ENCODE data around the gene POFUT2.
A peak's percentile ranks its signal among the peaks of the same experiment; 100 is the strongest.
"Not testable (repeated sequence)": the region's sequence is repeated elsewhere in the genome, so short reads cannot be mapped to it uniquely, and the experiment has no call there.

The POFUT2 gene

GRCh38 chr21:45309069-45309986 is 21.6 kb upstream of the POFUT2 start:
- DNase-seq = no peak

DNA sequence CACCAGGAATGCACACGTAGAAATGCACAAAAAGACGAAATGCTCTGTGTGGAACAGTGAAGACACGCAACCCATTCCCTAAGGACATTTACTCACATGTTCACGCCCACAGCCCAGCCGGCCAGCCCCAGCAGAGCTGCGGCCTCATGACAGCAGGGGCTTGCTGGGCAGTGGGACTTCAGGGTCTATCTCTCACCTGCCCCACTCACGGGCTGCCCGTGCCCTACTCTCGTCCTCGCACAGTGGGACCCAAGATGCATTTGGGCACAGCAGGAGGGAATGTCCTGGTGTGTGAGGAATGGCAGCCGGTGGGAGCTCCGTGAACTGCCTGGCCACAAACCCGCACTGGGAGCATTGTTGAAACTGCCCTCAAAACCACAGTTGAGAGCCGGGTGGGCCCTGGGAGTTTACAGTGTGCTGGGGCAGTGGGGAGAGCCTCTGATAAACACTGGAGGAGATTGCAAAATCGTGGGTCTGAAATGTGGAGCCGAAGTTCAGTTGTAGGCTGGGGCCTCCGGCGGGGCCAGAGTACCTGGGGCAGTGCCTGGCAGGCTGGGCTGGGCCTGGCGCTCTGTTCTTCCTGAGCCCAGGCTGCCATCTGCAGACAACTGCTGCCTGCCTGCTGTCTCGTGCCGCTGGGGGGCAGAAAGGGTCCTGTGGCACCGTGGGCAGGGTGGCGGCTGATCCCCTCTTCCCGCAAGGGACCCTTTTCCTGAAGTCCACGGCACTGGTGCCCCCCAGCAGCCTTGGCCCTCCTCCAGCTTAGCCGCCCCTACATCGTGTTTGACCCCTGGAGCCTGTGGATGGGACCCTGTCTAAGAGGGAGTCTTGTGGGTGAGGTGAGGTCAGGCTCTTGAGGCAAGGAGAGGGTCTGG is 20.7 kb upstream of the POFUT2 start:
- no peak for DNase-seq

- DNase-seq = not testable (repeated sequence)
Measured at GRCh38 chr21:45307597-45308158, 20.0 kb upstream of the POFUT2 start.

DNA sequence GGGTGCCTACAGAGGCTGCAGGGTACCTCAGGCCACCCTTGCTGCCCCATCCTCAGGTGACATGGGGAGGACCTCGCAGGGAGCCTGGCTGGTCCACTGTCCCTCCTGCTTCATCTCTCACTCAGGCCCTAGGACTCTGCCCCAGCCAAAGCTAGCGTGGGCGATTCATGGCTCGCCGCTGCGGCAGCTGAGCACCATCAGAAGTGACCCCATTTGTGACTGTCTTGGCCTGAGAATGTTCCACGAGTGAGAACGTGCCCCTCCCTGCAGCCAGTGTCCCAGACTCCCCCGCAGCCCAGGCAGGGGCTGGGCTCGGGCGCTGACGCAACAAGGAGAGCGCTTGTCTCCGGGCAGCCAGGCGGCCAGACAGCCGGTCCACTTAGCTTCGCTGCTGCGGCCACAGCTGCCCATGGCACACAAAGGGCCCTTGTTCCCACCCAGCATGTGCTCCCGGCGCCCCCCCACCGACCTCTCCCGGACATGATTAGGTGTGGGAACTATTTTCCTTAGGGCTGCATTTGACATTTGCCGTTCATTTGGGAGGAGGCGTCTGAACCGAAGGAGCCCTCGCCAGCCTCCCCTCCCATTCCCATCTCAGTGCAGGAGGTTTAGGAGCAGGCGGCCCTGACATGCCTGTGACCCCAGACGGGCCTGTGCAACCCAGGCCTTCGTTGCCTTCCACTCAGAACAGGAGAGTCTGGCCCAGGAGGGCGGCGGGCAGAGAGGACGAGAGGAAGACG is 19.3 kb upstream of the POFUT2 start:
- no peak for DNase-seq

DNA sequence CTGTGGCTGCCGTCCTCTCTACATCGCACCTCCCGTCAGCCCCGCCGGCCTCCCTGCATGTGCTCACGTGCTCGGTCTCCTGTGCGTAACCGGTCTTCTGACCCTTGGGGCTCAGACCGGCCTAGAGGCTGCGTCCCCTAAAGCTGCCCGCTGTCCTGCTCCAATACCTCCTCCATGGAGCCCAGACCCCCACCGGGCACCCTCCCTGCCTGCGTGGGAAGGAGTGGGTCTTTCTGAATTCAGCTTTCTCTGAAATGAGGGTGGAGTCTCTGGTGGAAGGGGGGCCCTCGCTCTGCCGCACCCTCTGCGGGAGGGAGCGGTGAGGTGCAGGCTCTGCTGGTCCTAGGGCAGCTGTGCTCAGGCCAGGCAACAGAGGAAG is 18.7 kb upstream of the POFUT2 start:
- DNase-seq = no peak

- DNase-seq = no peak
Measured at GRCh38 chr21:45305836-45306235, 18.1 kb upstream of the POFUT2 start.

GRCh38 chr21:45304945-45305344 is 17.2 kb upstream of the POFUT2 start:
- DNase-seq = no peak

- no peak for DNase-seq
Measured at GRCh38 chr21:45304476-45304830, 16.8 kb upstream of the POFUT2 start.

DNA sequence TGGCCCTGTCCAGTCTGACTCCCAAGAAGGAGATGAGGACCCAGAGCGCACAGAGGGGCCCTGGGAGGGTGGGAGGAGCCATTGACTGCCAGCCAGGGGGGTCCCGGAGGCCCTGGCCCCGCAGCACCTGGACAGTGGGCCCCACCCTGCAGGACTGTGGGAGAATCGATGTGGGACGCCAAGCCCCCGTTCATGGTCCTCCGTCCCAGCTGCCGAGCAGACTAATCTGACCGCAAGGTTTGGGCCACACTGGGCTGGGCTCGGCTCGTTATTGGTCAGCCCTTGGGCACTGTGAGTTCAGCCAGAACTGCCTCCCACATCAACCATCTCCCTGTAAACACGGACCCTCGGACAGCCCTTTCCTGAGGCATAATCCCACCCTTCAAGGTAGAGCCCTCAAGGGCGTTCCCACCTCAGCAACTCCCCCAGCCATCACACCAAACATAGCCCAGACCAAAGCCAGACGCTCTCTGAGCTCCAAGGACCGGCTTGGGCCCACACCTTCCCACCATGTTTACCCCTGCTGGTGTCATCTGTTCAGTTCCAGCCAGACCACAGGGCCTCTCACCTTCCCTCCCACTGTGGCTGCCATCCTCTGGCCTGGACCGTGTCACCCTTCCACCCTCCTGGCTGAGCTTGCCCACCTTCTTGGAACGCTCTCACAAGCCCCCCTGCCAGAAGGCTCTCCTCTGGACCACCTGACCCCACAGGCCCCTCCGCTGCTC is 16.2 kb upstream of the POFUT2 start:
- DNase-seq = no peak

DNA sequence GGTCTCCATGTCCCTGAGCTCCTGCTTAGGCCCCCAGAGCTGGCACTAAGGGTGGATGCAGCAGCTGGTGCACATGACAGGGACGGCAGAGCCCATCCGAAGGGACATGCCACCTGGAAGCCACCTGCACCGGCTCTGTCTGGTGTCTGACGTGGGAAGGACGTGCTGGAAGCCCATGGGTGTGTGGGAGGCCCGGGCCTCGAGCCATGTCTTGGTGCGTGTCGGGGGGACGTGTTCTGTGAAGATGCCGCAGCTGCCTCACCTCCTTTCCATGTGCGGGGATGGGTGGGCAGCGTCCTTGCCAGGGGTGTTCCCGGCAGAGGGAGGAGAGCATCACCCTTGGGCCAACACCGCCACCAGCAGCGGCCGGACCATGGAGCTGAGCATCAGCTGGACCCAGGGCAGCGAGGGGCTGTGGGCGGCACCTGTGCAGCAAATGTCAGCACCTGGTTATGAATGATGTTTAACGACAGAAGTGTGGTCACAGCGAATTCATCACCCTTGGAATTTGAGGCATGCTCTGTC is 15.5 kb upstream of the POFUT2 start:
- DNase-seq = no peak

- peak; percentile 46 for DNase-seq
Measured at GRCh38 chr21:45302082-45303061, 14.7 kb upstream of the POFUT2 start.

GRCh38 chr21:45301521-45302081 is 13.9 kb upstream of the POFUT2 start:
- DNase-seq = no peak

GRCh38 chr21:45300786-45301520 is 13.3 kb upstream of the POFUT2 start:
- DNase-seq = no peak

- peak; percentile 13 for DNase-seq
Measured at GRCh38 chr21:45299864-45300785, 12.4 kb upstream of the POFUT2 start.

GRCh38 chr21:45299026-45299863 is 11.6 kb upstream of the POFUT2 start:
- DNase-seq = peak; percentile 6

DNA sequence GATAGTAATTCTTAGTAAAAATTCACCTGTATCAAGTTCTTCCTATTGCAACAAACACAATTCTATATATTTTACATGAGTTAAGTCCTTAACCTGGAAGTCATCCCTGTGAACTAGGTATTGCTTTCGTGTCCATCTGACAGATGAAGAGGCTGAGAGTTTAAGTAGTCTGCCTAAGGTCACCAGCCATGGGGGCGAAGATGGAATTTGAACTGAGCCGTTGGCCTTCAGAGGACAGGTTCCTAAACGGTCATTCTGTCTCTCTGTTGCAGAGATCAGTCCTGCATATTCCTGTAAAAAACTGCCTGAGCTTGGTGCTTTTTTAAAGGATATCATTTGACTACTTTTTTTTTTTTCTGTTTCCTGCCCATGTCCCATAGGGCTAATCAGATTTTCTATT is 10.2 kb upstream of the POFUT2 start:
- DNase-seq = no peak

DNA sequence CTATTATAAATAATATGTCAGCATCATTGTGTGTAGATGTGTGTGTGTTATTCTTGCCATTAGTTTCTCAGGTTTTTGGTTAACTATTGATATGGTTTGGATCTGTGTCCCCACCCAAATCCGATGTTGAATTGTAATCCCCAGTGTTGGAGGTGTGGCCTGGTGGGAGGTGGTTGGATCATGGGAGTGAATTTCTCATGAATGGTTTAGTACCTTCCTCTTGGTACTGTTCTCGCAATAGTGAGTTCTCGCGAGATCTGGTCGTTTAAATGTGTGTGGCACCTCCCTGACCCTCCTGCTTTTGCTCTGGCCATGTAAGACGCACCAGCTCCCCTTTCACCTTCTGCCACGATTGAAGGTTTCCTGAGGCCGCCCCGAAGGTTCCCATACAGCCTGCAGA is 9.6 kb upstream of the POFUT2 start:
- no peak for DNase-seq

Data from activated CD8-positive, alpha-beta memory T cell treated with anti-CD3 and anti-CD28 coated beads, Interleukin-2, amount 50 U/mL, for 4 hours (primary cell).